ENCODE data around the gene TBXA2R.

The TBXA2R gene

DNA sequence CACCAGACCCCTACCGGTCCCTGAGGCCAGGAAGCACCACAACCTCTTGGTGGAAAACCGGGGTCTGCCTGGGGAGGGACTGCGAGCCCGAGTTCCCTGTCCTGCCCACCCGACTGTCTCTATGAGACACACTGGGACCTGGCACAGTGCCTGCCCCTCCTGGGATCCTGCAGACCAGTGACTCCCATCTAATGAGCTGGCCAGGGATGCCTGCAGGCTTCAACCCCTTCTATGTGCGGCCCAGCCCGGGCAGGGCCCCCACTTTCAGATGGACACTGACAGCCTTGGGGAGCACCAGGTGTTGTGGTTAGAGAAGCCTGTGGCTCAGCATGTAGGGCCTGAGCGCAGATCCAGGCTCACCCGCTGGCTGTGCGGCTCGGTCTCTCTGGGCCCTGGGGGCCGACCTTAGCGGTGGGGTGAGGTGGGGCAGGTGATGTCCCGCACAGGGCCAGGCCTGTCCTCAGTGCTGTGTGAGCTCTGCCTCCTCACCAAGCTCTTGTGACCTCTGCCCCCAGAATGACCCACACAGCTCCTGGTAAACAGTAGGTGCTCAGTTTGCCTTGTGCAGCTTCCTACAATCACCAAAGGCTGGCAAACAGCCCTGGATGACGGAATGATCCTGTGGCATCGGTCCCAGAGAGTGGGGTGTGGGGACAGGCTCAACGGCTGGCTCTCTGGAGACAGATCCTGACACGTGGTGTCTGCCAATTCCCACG is 37.8 kb upstream of the TBXA2R start:
- no peaks in the 10 kb centered on the region for H3F3A ChIP-seq (ENCODE audit: low read depth)
- H3K9me2 ChIP-seq (replicated peaks; ENCODE audit: low read depth, low read length): no peaks in the 10 kb centered on the region
- no peak overlapping the region for H3K4me2 ChIP-seq (ENCODE audit: low read depth, low read length, poor library complexity, severe bottlenecking)
- H3K9me3 ChIP-seq (ENCODE audit: insufficient read depth, low read depth, low read length): no peaks in the 10 kb centered on the region
- no peak overlapping the region for H2AFZ ChIP-seq (ENCODE audit: low read length)
- H3K79me2 ChIP-seq (ENCODE audit: insufficient read depth, low read length): no peaks in the 10 kb centered on the region
- no peaks in the 10 kb centered on the region for H3K4me1 ChIP-seq (ENCODE audit: insufficient read depth, low read length, poor library complexity, severe bottlenecking)
- TF ChIP-seq, protein P1, sequence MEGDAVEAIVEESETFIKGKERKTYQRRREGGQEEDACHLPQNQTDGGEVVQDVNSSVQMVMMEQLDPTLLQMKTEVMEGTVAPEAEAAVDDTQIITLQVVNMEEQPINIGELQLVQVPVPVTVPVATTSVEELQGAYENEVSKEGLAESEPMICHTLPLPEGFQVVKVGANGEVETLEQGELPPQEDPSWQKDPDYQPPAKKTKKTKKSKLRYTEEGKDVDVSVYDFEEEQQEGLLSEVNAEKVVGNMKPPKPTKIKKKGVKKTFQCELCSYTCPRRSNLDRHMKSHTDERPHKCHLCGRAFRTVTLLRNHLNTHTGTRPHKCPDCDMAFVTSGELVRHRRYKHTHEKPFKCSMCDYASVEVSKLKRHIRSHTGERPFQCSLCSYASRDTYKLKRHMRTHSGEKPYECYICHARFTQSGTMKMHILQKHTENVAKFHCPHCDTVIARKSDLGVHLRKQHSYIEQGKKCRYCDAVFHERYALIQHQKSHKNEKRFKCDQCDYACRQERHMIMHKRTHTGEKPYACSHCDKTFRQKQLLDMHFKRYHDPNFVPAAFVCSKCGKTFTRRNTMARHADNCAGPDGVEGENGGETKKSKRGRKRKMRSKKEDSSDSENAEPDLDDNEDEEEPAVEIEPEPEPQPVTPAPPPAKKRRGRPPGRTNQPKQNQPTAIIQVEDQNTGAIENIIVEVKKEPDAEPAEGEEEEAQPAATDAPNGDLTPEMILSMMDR (conservative IDR thresholded peaks at IDR 0.05; ENCODE audit: low read length): no peak
- no peak for TF ChIP-seq EZH2phosphoT487 (IDR thresholded peaks at IDR 0.05; ENCODE audit: borderline replicate concordance)
- H3K9ac ChIP-seq (ENCODE audit: low read depth, low read length, poor library complexity, severe bottlenecking): no peak overlapping the region
- no peaks in the 10 kb centered on the region for H4K20me1 ChIP-seq (ENCODE audit: insufficient read depth, low read length, poor library complexity, severe bottlenecking)
- H3K36me3 ChIP-seq (ENCODE audit: insufficient read depth, low read length): no peaks in the 10 kb centered on the region
- H3K27me3 ChIP-seq (ENCODE audit: insufficient read depth, low read length, poor library complexity, severe bottlenecking): no peaks in the 10 kb centered on the region
- no peak overlapping the region for H3K4me3 ChIP-seq (ENCODE audit: low read length, poor library complexity, severe bottlenecking)

DNA sequence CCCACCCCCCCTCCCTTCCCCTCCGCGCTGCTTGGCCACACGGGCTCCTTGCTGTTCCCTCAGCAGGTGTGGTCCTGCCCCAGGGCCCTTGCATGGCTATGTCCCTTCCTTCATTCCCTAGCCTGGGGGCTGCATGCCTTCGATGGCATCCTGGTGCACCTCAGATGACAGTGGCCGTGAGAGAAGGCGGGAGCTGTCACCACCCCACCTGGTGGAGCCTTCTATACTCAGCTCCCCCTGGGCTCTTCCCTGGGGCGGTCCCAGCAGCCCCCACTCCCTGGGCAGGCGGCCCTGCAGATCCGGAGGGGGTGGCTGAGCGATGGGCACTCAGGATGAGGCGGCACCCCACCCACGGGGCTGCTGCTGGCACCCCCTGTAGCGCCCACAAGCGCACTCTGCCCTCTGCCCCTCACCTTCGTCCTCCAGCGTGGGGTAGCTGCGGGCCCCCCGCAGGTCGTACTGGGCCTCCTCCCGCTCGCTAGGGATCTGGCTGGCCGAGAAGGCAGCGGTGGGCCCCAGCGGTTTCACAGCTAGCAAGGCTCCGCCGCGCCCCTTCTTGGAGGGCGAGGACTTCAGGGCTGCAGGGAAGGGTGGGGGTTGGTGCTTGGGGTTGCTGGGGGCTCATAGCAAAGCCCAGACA is 37.1 kb upstream of the TBXA2R start:
- H3K9me3 ChIP-seq (ENCODE audit: insufficient read depth, low read depth, low read length): no peaks in the 10 kb centered on the region
- H3K9ac ChIP-seq (ENCODE audit: low read depth, low read length, poor library complexity, severe bottlenecking): no peak overlapping the region
- no peaks in the 10 kb centered on the region for H4K20me1 ChIP-seq (ENCODE audit: insufficient read depth, low read length, poor library complexity, severe bottlenecking)
- no peak overlapping the region for H2AFZ ChIP-seq (ENCODE audit: low read length)
- H3K9me2 ChIP-seq (replicated peaks; ENCODE audit: low read depth, low read length): no peaks in the 10 kb centered on the region
- no peak overlapping the region for H3K4me2 ChIP-seq (ENCODE audit: low read depth, low read length, poor library complexity, severe bottlenecking)
- no peak overlapping the region for H3K4me3 ChIP-seq (ENCODE audit: low read length, poor library complexity, severe bottlenecking)
- TF ChIP-seq, protein P1 (conservative IDR thresholded peaks at IDR 0.05; ENCODE audit: low read length): no peak
- no peak for TF ChIP-seq EZH2phosphoT487 (IDR thresholded peaks at IDR 0.05; ENCODE audit: borderline replicate concordance)
- no peaks in the 10 kb centered on the region for H3K36me3 ChIP-seq (ENCODE audit: insufficient read depth, low read length)
- H3F3A ChIP-seq (ENCODE audit: low read depth): no peaks in the 10 kb centered on the region
- no peaks in the 10 kb centered on the region for H3K27me3 ChIP-seq (ENCODE audit: insufficient read depth, low read length, poor library complexity, severe bottlenecking)
- no peaks in the 10 kb centered on the region for H3K79me2 ChIP-seq (ENCODE audit: insufficient read depth, low read length)
- no peaks in the 10 kb centered on the region for H3K4me1 ChIP-seq (ENCODE audit: insufficient read depth, low read length, poor library complexity, severe bottlenecking)

DNA sequence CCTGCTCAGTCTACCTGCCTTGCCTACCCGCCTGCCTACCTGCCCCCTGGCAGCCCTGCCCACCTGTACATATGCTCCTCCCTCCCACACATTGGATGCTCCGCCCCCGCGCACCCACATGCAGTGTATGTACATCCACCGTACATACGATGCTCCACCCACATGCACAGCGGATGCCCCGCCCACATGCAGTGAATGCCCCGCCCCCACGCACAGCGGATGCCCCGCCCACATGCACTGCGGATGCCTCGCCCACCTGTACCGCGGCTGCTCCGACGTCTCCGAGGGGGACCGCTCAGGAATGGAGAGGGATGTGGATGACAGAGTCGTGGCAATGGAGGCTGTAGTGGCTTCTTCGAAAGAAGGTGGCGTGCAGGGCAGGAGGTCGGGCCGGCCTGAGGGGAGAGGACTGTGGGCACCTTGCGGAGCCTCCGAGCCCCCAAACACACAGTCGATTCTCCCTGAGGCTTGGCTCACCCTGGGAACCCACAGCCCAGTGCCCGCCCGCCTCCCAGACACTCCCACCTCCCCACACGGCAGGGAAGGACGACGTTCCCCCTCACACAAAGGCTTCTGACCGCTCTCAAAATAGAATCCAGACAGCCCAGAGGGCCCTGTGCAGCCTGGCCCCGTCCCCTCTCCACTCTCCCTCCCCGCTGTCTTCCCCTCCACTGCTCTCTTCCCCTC is 36.5 kb upstream of the TBXA2R start:
- H3K79me2 ChIP-seq (ENCODE audit: insufficient read depth, low read length): no peaks in the 10 kb centered on the region
- H3K9me3 ChIP-seq (ENCODE audit: insufficient read depth, low read depth, low read length): no peaks in the 10 kb centered on the region
- H3F3A ChIP-seq (ENCODE audit: low read depth): no peaks in the 10 kb centered on the region
- H3K36me3 ChIP-seq (ENCODE audit: insufficient read depth, low read length): no peaks in the 10 kb centered on the region
- H3K9ac ChIP-seq (ENCODE audit: low read depth, low read length, poor library complexity, severe bottlenecking): no peak overlapping the region
- no peak overlapping the region for H2AFZ ChIP-seq (ENCODE audit: low read length)
- no peaks in the 10 kb centered on the region for H3K9me2 ChIP-seq (replicated peaks; ENCODE audit: low read depth, low read length)
- H3K4me3 ChIP-seq (ENCODE audit: low read length, poor library complexity, severe bottlenecking): no peak overlapping the region
- no peak for TF ChIP-seq EZH2phosphoT487 (IDR thresholded peaks at IDR 0.05; ENCODE audit: borderline replicate concordance)
- TF ChIP-seq, protein P1 (conservative IDR thresholded peaks at IDR 0.05; ENCODE audit: low read length): no peak
- H3K4me2 ChIP-seq (ENCODE audit: low read depth, low read length, poor library complexity, severe bottlenecking): no peak overlapping the region
- no peaks in the 10 kb centered on the region for H3K4me1 ChIP-seq (ENCODE audit: insufficient read depth, low read length, poor library complexity, severe bottlenecking)
- H3K27me3 ChIP-seq (ENCODE audit: insufficient read depth, low read length, poor library complexity, severe bottlenecking): no peaks in the 10 kb centered on the region
- no peaks in the 10 kb centered on the region for H4K20me1 ChIP-seq (ENCODE audit: insufficient read depth, low read length, poor library complexity, severe bottlenecking)

Data from Loucy (cell line).